NT2/D1 (cell line): Measurements from ENCODE around the gene KCNG4.

Experiments used
- SUZ12 ChIP-seq: IDR thresholded peaks from 2 replicates; pipeline ENCODE4 v1.6.1; 2011; ENCODE audit not compliant: insufficient read length, insufficient read depth; ENCODE audit errors: extremely low read depth
- YY1 ChIP-seq: IDR thresholded peaks from 2 replicates; pipeline ENCODE4 v1.6.1; 2011; ENCODE audit not compliant: insufficient read length, insufficient read depth
- ZNF274 ChIP-seq: IDR thresholded peaks from 2 replicates; pipeline ENCODE4 v1.6.1; 2011; ENCODE audit warnings: mild to moderate bottlenecking, low read depth, low read length

GRCh38 chr16:84247844-84248243 lies 8.0 kb upstream of the KCNG4 start:
- no peak for TF ChIP-seq ZNF274
- TF ChIP-seq YY1: no peak
- no peak for TF ChIP-seq SUZ12
